H1 (cell line): Measurements from ENCODE around the gene ILKAP. TPM values are rescaled to one million over a fixed set of nuclear protein-coding genes. Genes with fewer than 3 reads are reported as not detected.

Experiments used
- CTCF ChIA-PET: fragments of 300-600 bp; sonication (Branson Sonifier 250); formaldehyde crosslinking; loops from one replicate; lab custom pipeline; 2021; ENCODE audit not compliant: partially characterized antibody; lab: Charles Lee
- POLR2A ChIA-PET: fragments of 300-600 bp; sonication (Branson Sonifier 250); formaldehyde crosslinking; loops from one replicate; lab custom pipeline; 2021; ENCODE audit warnings: inconsistent platforms; ENCODE audit not compliant: partially characterized antibody; lab: Charles Lee
- DNase-seq, 2 experiments: peaks; one replicate each; pipeline versions ENCODE4 v3.0.0 to v3.0.0-alpha.2; 2010 to 2022; ENCODE audit warnings: low spot score in 2 of 2, low read depth in 1 of 2, mixed read lengths in 1 of 2
- FAIRE-seq: peaks from 2 replicates; lab custom pipeline; 2011; peaks lifted over from hg19 to GRCh38; lab: Jason Lieb, UNC
- H2AFZ ChIP-seq: 2 replicates; pipeline ENCODE4 v1.8.1; 2012; ENCODE audit warnings: low read length, inconsistent platforms
- H2AK5ac ChIP-seq: 2 replicates; pipeline ENCODE4 v1.6.1; 2013; ENCODE audit warnings: low read depth, low read length
- H2BK120ac ChIP-seq: replicated peaks from 2 replicates; pipeline ENCODE3; 2013; ENCODE audit warnings: low read depth, low read length, inconsistent platforms
- H2BK12ac ChIP-seq: 2 replicates; pipeline ENCODE4 v1.6.1; 2013; ENCODE audit warnings: low read depth, low read length
- H2BK15ac ChIP-seq: 2 replicates; pipeline ENCODE4 v1.6.1; 2013; ENCODE audit warnings: low read length
- H2BK20ac ChIP-seq: 2 replicates; pipeline ENCODE4 v1.6.1; 2013; ENCODE audit warnings: low read length
- H2BK5ac ChIP-seq: 2 replicates; pipeline ENCODE4 v1.6.1; 2013; ENCODE audit warnings: low read depth, low read length
- H3K14ac ChIP-seq: 2 replicates; pipeline ENCODE4 v1.6.1; 2013; ENCODE audit warnings: inconsistent platforms; ENCODE audit not compliant: insufficient read length
- H3K18ac ChIP-seq: 2 replicates; pipeline ENCODE4 v1.6.1; 2013; ENCODE audit warnings: low read length; ENCODE audit errors: extremely low read depth
- H3K23ac ChIP-seq: 2 replicates; pipeline ENCODE4 v1.6.1; 2013; ENCODE audit warnings: inconsistent platforms; ENCODE audit not compliant: insufficient read length
- H3K23me2 ChIP-seq: 2 replicates; pipeline ENCODE4 v1.6.1; 2013; ENCODE audit warnings: low read depth, low read length
- H3K27ac ChIP-seq: 2 replicates; pipeline ENCODE4 v1.6.1; 2011; ENCODE audit warnings: low read depth, low read length, inconsistent platforms
- H3K27me3 ChIP-seq, 4 experiments: replicated peaks in 1 of 4; 1 replicate in 1 of 4; 2 replicates in 3 of 4; pipeline versions ENCODE4 v1.6.1 to v1.8.1; 2011 to 2013; ENCODE audit warnings: low read length in 3 of 4, mild to moderate bottlenecking in 3 of 4, inconsistent platforms in 2 of 4, mixed read lengths in 2 of 4, moderate library complexity in 1 of 4; ENCODE audit not compliant: control insufficient read depth in 3 of 4, insufficient read depth in 3 of 4; ENCODE audit errors: extremely low read depth in 1 of 4
- H3K36me3 ChIP-seq, 4 experiments: 2 replicates each; pipeline versions ENCODE4 v1.6.1 to v1.8.1; 2011 to 2013; ENCODE audit warnings: mild to moderate bottlenecking in 4 of 4, low read length in 3 of 4, moderate library complexity in 2 of 4, control low read depth in 1 of 4, inconsistent platforms in 1 of 4; ENCODE audit not compliant: insufficient read depth in 4 of 4, control insufficient read depth in 2 of 4
- H3K4ac ChIP-seq: replicated peaks from 2 replicates; pipeline ENCODE3; 2013; ENCODE audit warnings: low read length, low read depth, mixed read lengths, inconsistent platforms; ENCODE audit not compliant: insufficient read length
- H3K4me1 ChIP-seq, 4 experiments: replicated peaks in 1 of 4; 1 replicate in 1 of 4; 2 replicates in 3 of 4; pipeline versions ENCODE4 v1.6.1 to v1.8.1; 2011 to 2013; ENCODE audit warnings: low read length in 3 of 4, inconsistent platforms in 2 of 4, mixed read lengths in 1 of 4; ENCODE audit not compliant: insufficient read depth in 4 of 4, control insufficient read depth in 3 of 4
- H3K4me2 ChIP-seq, 2 experiments: 2 replicates each; pipeline versions ENCODE4 v1.6.1 to v1.8.1; 2011 to 2013; ENCODE audit warnings: low read depth in 2 of 2, low read length in 2 of 2, control low read depth in 1 of 2, inconsistent platforms in 1 of 2, mild to moderate bottlenecking in 1 of 2; ENCODE audit not compliant: insufficient read depth in 1 of 2
- H3K4me3 ChIP-seq, 4 experiments: fragments of 200-600, 300-600 bp in 1 of 4; sonication (generic), shearing (Covaris generic), sonication (Bioruptor Twin) in 1 of 4; 2 replicates each; pipeline versions ENCODE4 v1.5.1 to v1.8.1; 2011 to 2016; ENCODE audit warnings: low read length in 4 of 4, low read depth in 3 of 4, control low read depth in 2 of 4, inconsistent platforms in 2 of 4, mild to moderate bottlenecking in 2 of 4, mixed read lengths in 1 of 4, moderate library complexity in 1 of 4; ENCODE audit not compliant: insufficient read depth in 2 of 4; ENCODE audit errors: extremely low read depth in 1 of 4
- H3K56ac ChIP-seq: replicated peaks from 2 replicates; pipeline ENCODE3; 2013; ENCODE audit warnings: low read depth, mild to moderate bottlenecking, mixed read lengths, low read length, inconsistent platforms; ENCODE audit not compliant: insufficient read length
- H3K79me1 ChIP-seq: 2 replicates; pipeline ENCODE4 v1.6.1; 2013; ENCODE audit warnings: low read depth, low read length, control low read depth
- H3K79me2 ChIP-seq, 2 experiments: 2 replicates each; pipeline versions ENCODE4 v1.6.1 to v1.8.1; 2012 to 2013; ENCODE audit warnings: low read length in 2 of 2, mild to moderate bottlenecking in 2 of 2, inconsistent platforms in 1 of 2; ENCODE audit not compliant: insufficient read depth in 2 of 2, control insufficient read depth in 1 of 2
- H3K9ac ChIP-seq, 4 experiments: replicated peaks in 1 of 4; 1 replicate in 1 of 4; 2 replicates in 3 of 4; pipeline versions ENCODE4 v1.6.1 to v1.8.1; 2011 to 2013; ENCODE audit warnings: low read depth in 3 of 4, low read length in 3 of 4, control low read depth in 2 of 4, mild to moderate bottlenecking in 2 of 4, moderate library complexity in 2 of 4, inconsistent platforms in 1 of 4; ENCODE audit errors: extremely low read depth in 1 of 4
- H3K9me3 ChIP-seq, 2 experiments: 2 replicates each; pipeline versions ENCODE4 v1.6.1 to v1.8.1; 2012 to 2013; ENCODE audit warnings: mild to moderate bottlenecking in 2 of 2, moderate library complexity in 2 of 2, control low read depth in 1 of 2, inconsistent platforms in 1 of 2, low read depth in 1 of 2, low read length in 1 of 2, mixed read lengths in 1 of 2; ENCODE audit not compliant: insufficient read depth in 2 of 2
- H4K20me1 ChIP-seq, 2 experiments: replicated peaks in 1 of 2; 2 replicates each; pipeline versions ENCODE3 to v1.8.1; 2011 to 2013; ENCODE audit warnings: inconsistent platforms in 2 of 2, low read length in 2 of 2, mild to moderate bottlenecking in 1 of 2; ENCODE audit not compliant: insufficient read depth in 2 of 2, control insufficient read depth in 1 of 2
- H4K5ac ChIP-seq: 2 replicates; pipeline ENCODE4 v1.6.1; 2013; ENCODE audit warnings: low read length, low read depth, mixed read lengths, inconsistent platforms; ENCODE audit not compliant: insufficient read length
- H4K8ac ChIP-seq: 2 replicates; pipeline ENCODE4 v1.8.0; 2013; ENCODE audit warnings: mild to moderate bottlenecking, moderate library complexity, low read length, inconsistent platforms; ENCODE audit not compliant: insufficient read depth; ENCODE audit errors: extremely low read depth
- H4K91ac ChIP-seq: replicated peaks from 2 replicates; pipeline ENCODE3; 2013; ENCODE audit warnings: low read length, mixed read lengths, inconsistent platforms; ENCODE audit not compliant: insufficient read length
- CBX8 ChIP-seq: fragments of 300-800, 300-1000 bp; sonication (generic); IDR thresholded peaks from 2 replicates; pipeline ENCODE4 v1.7.1; 2016; ENCODE audit warnings: low read depth, low read length, borderline replicate concordance
- CEBPB ChIP-seq: IDR thresholded peaks from 2 replicates; pipeline ENCODE4 v1.6.1; 2012; ENCODE audit warnings: low read depth, low read length
- TAF7 ChIP-seq: optimal IDR thresholded peaks from 2 replicates; pipeline ENCODE3; 2011; ENCODE audit warnings: low read depth, mild to moderate bottlenecking, inconsistent platforms, low read length, moderate library complexity, borderline replicate concordance
- WGBS, 2 experiments: shearing (Covaris generic) in 1 of 2; methylation state at CpG; one replicate each; pipeline versions ENCODE4 v1.1.6 to v1.1.7; 2013 to 2015; ENCODE audit warnings: low lambda C conversion rate in 2 of 2, mixed read lengths in 2 of 2, inconsistent platforms in 1 of 2, low coverage in 1 of 2, missing lambda C conversion rate in 1 of 2; ENCODE audit not compliant: insufficient replicate concordance in 2 of 2, insufficient coverage in 1 of 2, insufficient read length in 1 of 2; ENCODE audit errors: extremely low coverage in 1 of 2, missing lambda C conversion rate in 1 of 2; 5-methylcytosine and 5-hydroxymethylcytosine counted together
- polyA plus RNA-seq, 7 experiments: library from polyadenylated mRNA; depleted of rRNA in 3 of 7; stranded (reverse) in 5 of 7; unstranded in 2 of 7; fragments of >200 nt in 5 of 7; fragments of 200-250 nt in 2 of 7; gene quantifications; 1 replicate in 5 of 7; 2 replicates in 1 of 7; 4 replicates in 1 of 7; pipeline versions ENCODE4 v1.2.1 to v1.2.3, GENCODE V29; 2011 to 2013; ENCODE audit warnings: missing spikeins in 2 of 7, mixed read lengths in 2 of 7
- total RNA-seq: library from RNA; stranded (reverse); fragmentation: NEBNext Ultra II Directional; extraction: Animal tissue kit (Norgen Biotek cat#: 25700); gene quantifications from 2 replicates; pipeline ENCODE4 v1.2.1, GENCODE V29; 2021

The ILKAP gene
- total and polyA plus RNA-seq, 2 of the 8 experiments (the other 6 are each of a cell fraction or from before 2014, with no cell fraction given), result 23.5 to 33.8 TPM

- Histone ChIP-seq H3K56ac (no peak overlapping the region), H2BK15ac (no peak overlapping the region), H3K9me3 (no peaks in the 10 kb centered on the region), H3K4ac (no peak overlapping the region), H3K23ac (no peak overlapping the region), H3K79me2 (no peaks in the 10 kb centered on the region), H2BK12ac (no peak overlapping the region), H3K18ac (no peak overlapping the region), H2AK5ac (no peak overlapping the region), H4K91ac (no peak overlapping the region), H3K4me1 (no peaks in the 10 kb centered on the region), H3K27me3 (no peaks in the 10 kb centered on the region), H2AFZ (no peak overlapping the region), H3K27ac (no peak overlapping the region), H3K23me2 (no peaks in the 10 kb centered on the region), H4K5ac (no peak overlapping the region), H3K14ac (no peak overlapping the region), H3K4me2 (no peak overlapping the region), H2BK20ac (no peak overlapping the region), H3K4me3 (no peak overlapping the region), H3K79me1 (no peaks in the 10 kb centered on the region), H3K36me3 (no peaks in the 10 kb centered on the region), H2BK5ac (no peak overlapping the region), H2BK120ac (no peak overlapping the region), H4K8ac (no peak overlapping the region), H3K9ac (no peak overlapping the region), H4K20me1 (peaks cover 0 to 1% of the 10 kb centered on the region in 2 experiments)
- 89% methylated on average over 14 of the region's 14 CpGs; no CpG with 5 or more reads in 1 of the 2 experiments for WGBS, 2 experiments
- CTCF ChIA-PET, result interaction anchor here (0.6 to 7.1 kb wide), 8 partner anchors 9 to 1885 kb away, joined by 3 to 72 read pairs (median 4); no protein-coding TSS in a partner anchor
- FAIRE-seq (no peak), DNase-seq (no peak)
- TF ChIP-seq CEBPB (peak; percentile 71; the same call in 1 of the 2 replicates), TAF7 (no peak), CBX8 (no peak)
- POLR2A ChIA-PET, result interaction anchor here (1.2 to 1.4 kb wide), 2 partner anchors 13 to 37 kb away, joined by 3 read pairs; partner anchors contain the start of gene ESPNL
These were observed 66.5 kb downstream of the ILKAP start for GRCh38 chr2:238136820-238137537.
